HG03432 (cell line): ENCODE results near the gene PDIA2.

Experiments used
- ATAC-seq: cut with Tn5 transposase; IDR thresholded peaks from one replicate; pipeline ENCODE4 v1.9.1; 2021; ENCODE audit warnings: mild to moderate bottlenecking, moderate library complexity; ENCODE audit not compliant: unreplicated experiment

PDIA2 gene

GRCh38 chr16:296806-297510 is 14.0 kb downstream of the PDIA2 start:
- ATAC-seq: no peak

DNA sequence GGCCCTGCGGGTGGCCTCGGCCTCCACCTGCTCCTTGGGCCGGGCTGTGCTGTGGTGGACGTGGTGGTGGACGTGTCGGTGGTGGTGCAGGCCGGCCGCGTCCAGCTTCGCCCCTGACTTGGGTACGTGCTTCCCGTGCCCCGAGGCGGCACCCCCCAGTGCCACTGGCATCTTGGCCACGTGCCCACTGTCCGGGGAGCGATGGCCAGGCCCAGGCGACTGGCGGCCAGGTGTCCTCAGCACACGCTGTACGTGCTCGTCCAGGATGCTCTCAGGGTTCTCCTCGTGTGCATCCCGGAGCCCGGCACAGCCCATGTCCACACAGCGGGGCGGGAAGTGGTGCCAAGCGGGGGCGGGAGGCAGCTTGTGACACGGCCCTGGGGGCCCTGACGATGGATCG is 14.9 kb downstream of the PDIA2 start:
- ATAC-seq: no peak

DNA sequence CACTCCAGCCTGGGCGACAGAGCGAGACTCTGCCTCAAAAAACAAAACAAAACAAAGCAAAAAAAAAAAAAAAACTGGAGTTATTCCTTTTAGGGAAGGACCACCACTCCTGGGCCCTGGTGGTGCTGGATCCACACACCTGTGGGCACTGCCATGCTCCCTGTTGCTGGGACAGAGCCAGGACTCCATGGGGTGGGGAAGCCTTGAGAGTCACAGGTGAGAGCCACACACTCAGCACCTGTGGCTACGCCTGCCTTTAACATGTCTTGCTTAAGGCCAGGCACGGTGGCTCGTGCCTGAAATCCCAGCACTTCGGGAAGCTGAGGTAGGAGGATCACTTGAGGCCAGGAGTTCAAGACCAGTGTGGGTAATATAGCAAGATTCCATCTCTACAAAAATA is 18.3 kb downstream of the PDIA2 start:
- ATAC-seq: no peak

- no peak for ATAC-seq
Measured at GRCh38 chr16:301950-302349, 19.0 kb downstream of the PDIA2 start.

DNA sequence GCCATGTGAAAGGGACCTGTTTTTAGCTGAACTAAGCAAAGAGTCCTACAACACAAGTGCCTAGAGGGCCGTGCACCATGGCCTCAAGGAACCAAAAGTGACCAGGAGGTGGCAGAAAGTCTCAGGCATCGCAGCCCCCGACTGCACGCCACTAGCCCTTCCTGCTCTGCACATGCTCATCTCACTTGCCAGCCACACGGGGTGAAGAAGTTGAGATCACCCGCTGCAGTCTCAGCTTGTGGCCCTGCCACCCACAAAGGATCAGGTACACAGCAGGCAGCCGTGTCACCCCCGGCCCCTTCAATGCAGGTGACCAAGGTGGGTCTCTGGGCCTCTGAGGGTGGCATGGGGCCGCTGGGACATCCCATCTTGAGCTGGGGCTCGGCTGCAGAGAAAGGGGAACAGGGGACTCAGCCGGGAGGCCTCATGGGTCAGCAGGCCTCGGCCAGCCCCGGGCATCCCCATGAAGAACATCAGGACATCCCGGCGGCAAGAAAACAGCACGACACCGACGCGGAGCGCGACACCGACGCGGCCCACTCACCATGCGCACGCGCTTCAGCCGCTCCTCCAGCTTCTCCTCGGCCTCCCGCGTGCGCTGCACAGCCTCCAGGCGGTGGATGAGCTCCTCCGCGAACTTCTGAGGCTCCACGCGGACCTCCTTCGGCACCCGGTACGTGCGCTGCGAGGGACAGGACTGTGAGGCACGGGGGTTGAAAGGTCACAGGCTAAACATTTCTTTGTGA is 21.0 kb downstream of the PDIA2 start:
- ATAC-seq: no peak

- no peak for ATAC-seq
Measured at GRCh38 chr16:305916-306626, 23.1 kb downstream of the PDIA2 start.

DNA sequence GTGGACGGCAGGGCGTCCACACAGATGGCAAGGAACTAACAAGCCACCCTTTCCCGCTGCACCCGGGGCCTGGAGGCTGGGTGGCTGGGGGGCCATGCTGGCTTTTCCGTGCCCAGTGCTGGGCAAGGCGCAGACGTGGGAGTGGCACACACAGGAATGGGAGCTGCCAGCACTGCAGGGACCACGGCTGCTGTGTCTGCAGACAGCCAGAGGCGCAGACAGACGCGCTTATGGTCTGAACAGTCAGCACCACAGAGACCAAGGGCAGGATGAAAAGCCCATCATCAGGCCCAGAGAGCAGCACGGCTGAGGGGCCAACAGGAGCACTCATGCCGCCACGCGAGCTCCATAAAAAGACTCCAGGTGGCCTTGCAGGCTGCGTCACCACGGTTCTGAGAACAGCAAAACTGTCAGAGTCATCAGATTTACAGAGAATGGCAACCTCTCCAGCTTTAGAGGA is 24.0 kb downstream of the PDIA2 start:
- no peak for ATAC-seq

- no peak for ATAC-seq
Measured at GRCh38 chr16:307691-308312, 24.8 kb downstream of the PDIA2 start.

GRCh38 chr16:309476-309875 is 26.5 kb downstream of the PDIA2 start:
- no peak for ATAC-seq

GRCh38 chr16:311725-312124 is 28.8 kb downstream of the PDIA2 start:
- ATAC-seq: no peak

GRCh38 chr16:314351-314750 is 31.4 kb downstream of the PDIA2 start:
- ATAC-seq: no peak

DNA sequence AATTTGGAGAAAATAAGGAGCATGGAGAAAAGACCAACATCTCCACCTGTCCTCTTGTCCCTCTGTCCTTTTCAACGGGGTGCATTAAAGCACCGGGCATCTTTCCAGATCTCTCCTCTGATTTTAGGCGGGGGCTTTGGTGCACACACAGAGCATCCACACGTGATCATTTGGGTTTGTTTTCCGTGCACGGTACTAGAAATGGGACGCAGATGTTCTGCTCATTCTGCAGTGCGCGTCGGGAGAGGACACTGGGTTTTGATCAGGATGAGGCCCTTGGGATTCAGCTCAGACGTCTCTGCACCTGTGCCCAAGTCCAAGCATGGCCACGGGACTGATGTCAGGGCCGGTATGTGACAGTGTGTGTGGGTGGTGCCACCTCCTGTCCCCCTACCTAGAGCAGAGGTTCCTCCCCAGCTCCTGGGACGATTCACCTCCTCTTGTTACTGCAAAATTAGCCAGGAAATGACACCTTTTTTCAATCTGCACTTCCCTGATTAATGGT is 31.9 kb downstream of the PDIA2 start:
- ATAC-seq: no peak

DNA sequence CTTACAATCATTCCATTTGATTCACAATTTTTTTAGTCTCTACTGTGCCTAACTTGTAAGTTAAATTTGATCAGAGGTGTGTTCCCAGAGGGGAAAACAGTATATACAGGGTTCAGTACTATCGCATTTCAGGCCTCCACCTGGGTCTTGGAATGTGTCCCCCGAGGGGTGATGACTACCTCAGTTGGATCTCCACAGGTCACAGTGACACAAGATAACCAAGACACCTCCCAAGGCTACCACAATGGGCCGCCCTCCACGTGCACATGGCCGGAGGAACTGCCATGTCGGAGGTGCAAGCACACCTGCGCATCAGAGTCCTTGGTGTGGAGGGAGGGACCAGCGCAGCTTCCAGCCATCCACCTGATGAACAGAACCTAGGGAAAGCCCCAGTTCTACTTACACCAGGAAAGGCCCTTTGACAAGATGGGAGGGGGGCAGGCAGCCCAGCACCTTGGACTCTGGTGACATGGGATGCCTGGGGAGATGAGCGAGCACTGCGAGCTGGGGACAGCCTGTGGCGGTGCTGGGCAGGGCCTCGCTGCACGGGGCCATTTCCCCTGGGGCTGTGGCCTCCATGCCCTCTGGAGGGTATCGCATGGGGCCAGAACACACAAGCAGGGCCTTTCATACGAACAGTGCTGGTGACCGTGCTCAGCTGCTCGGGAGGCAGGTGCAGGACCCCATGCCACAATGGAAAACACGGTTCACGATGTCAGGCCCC is 33.9 kb downstream of the PDIA2 start:
- no peak for ATAC-seq

DNA sequence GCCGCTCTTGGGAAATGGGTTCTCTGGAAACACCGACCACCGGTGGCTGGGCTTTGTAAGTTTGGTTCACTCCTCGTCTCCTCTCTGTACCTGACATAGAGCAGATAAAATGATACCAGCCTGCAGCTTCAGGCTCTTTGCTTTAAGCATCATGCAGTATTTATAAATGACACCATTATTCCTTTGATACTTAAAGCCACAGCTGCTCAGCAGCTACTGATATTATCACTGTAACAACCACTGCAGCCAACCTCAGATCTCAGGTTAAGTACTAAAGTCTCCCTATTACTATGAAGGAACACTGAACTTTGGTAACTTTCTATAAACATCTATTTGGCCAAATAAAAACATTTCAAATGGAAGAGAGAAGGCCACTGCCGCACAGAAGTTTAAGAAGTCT is 34.6 kb downstream of the PDIA2 start:
- no peak for ATAC-seq

DNA sequence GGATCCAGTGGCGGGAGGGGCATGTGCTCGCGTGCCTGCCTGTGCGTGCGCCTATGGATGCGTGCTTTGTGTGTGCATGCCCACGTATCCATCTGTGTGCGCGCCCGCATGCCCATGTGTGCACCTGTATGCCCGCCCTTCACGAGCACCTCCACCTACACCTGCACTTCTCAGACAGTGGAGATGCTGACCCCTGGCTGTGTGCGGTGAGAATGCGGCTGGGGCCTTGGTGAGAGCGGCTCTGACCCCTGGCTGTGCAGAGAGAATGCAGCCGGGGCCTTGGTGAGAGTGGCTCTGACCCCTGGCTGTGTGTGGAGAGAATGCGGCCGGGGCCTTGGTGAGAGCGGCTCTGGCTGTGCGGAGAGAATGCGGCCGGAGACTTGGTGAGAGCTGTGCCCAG is 35.7 kb downstream of the PDIA2 start:
- ATAC-seq: no peak

DNA sequence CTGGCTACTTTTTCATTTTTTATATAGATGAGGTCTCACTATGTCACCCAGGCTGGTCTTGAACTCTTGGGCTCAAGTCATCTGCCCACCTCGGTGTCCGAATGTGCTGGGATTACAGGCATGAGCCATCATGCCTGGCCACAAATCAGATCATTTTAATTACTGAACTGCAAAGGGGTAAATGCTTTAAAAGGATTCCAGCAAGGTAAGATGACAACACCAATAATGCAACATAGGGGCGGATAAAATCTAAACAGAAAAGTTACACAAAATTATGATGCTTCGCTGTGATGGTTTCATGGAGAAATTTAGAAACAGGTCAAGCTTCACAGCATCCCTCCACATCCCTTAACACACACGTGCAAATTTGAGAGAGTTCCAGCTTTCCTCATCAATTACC is 37.2 kb downstream of the PDIA2 start:
- ATAC-seq: no peak

GRCh38 chr16:321532-321931 is 38.6 kb downstream of the PDIA2 start:
- ATAC-seq: no peak

DNA sequence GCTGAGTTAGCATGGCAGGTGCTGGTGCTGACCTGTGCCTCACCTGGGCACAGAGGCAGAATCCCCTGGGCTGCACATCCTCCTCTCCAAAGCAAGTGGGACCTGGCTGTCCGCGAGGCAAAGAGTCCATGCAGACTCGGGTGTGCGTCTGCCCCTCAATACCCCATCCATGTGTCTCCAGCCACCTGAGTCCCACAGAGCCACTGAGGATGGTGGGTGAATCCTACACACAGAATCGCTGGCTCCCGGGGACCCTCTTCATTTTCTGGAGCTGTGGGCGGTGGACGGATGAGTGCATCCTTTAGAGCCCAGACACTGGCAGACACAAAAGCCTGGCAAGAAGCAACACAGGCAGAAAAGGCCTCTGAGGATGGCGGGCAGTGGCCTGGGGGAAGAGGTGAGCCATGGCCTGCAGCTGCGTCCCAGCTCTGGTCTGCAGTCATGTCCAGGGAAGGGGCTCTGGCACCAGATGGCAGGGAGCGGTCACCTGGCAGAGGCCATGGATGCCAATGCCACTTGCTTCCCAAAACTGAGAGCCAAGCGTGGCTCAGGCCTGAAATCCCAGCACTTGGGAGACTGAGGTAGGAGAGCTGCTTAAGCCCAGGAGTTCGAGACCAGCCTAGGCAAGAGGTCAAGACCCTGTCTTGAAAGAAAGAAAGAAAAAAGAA is 39.6 kb downstream of the PDIA2 start:
- ATAC-seq: no peak

DNA sequence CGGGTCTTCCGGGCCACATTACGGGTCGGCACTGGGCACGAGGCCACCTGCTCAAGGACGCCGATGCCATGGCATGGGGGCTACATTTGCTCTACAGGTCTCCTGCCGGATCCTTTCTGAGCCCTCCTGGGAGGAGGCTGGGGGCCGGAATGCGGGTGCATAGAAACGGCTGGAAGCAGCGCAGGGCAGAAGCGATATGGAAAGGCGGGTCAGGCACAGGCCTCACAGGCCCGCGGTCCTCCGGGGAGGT is 41.2 kb downstream of the PDIA2 start:
- ATAC-seq: no peak
